HepG2 (cell line): Measurements from ENCODE around the gene BRCA1. TPM values are rescaled to one million over a fixed set of nuclear protein-coding genes. Genes with fewer than 3 reads are reported as not detected.

Experiments used
- ATF1 ChIP-seq: IDR thresholded peaks from 2 replicates; pipeline ENCODE4 v1.6.1; 2016; ENCODE audit warnings: mild to moderate bottlenecking, control low read depth
- CCDC6 ChIP-seq: sonication (generic); formaldehyde crosslinking; IDR thresholded peaks from 2 replicates; pipeline ENCODE4 v1.8.1; 2022; ENCODE audit warnings: mild to moderate bottlenecking, missing genetic modification reagents, moderate library complexity
- CEBPG ChIP-seq: IDR thresholded peaks from 2 replicates; pipeline ENCODE4 v1.6.1; 2016
- DDIT3 ChIP-seq: sonication (generic); formaldehyde crosslinking; IDR thresholded peaks from 2 replicates; pipeline ENCODE4 v1.4.0; 2020; ENCODE audit warnings: mild to moderate bottlenecking, missing genetic modification reagents
- EEA1 ChIP-seq: sonication (generic); formaldehyde crosslinking; IDR thresholded peaks from 2 replicates; pipeline ENCODE4 v1.5.1; 2020; ENCODE audit warnings: mild to moderate bottlenecking, missing genetic modification reagents, borderline replicate concordance
- FLYWCH1 ChIP-seq: sonication (generic); formaldehyde crosslinking; IDR thresholded peaks from 2 replicates; pipeline ENCODE4 v1.8.1; 2023; ENCODE audit warnings: mild to moderate bottlenecking, missing genetic modification reagents
- FOXA1 ChIP-seq, 2 experiments: fragments of 450-650 bp in 1 of 2; sonication (generic) in 1 of 2; formaldehyde crosslinking in 1 of 2; IDR thresholded peaks; 2 replicates each; pipeline versions ENCODE4 v1.4.0 to v1.6.1; 2016 to 2020; ENCODE audit warnings: missing genetic modification reagents in 1 of 2
- KAT7 ChIP-seq: IDR thresholded peaks from 2 replicates; pipeline ENCODE4 v1.6.1; 2018; ENCODE audit warnings: borderline replicate concordance, missing compliant biosample characterization
- MAFF ChIP-seq: IDR thresholded peaks from 2 replicates; pipeline ENCODE4 v1.6.1; 2011; ENCODE audit warnings: low read depth, low read length, improper control_type of control experiment
- NKX3-1 ChIP-seq: sonication (generic); formaldehyde crosslinking; IDR thresholded peaks from 2 replicates; pipeline ENCODE4 v1.5.0; 2020; ENCODE audit warnings: missing genetic modification reagents
- PHF21A ChIP-seq: sonication (generic); formaldehyde crosslinking; IDR thresholded peaks from 2 replicates; pipeline ENCODE4 v1.5.0; 2020; ENCODE audit warnings: mild to moderate bottlenecking, missing genetic modification reagents
- POGK ChIP-seq: sonication (generic); formaldehyde crosslinking; conservative IDR thresholded peaks from 2 replicates; pipeline ENCODE4 v1.8.0; 2022; ENCODE audit warnings: mild to moderate bottlenecking, moderate library complexity, missing genetic modification reagents
- SNAPC5 ChIP-seq: sonication (generic); formaldehyde crosslinking; IDR thresholded peaks from 2 replicates; pipeline ENCODE4 v1.8.1; 2023; ENCODE audit warnings: mild to moderate bottlenecking, missing genetic modification reagents, borderline replicate concordance
- SPEN ChIP-seq: sonication (generic); formaldehyde crosslinking; IDR thresholded peaks from 2 replicates; pipeline ENCODE4 v1.5.1; 2020; ENCODE audit warnings: low read depth, mild to moderate bottlenecking, missing genetic modification reagents
- ZMYM4 ChIP-seq: sonication (generic); formaldehyde crosslinking; IDR thresholded peaks from 2 replicates; pipeline ENCODE4 v1.8.1; 2023; ENCODE audit warnings: mild to moderate bottlenecking, missing genetic modification reagents
- ZNF431 ChIP-seq: sonication (generic); formaldehyde crosslinking; IDR thresholded peaks from 2 replicates; pipeline ENCODE4 v1.9.0; 2022; ENCODE audit warnings: missing genetic modification reagents, low read depth, mild to moderate bottlenecking, borderline replicate concordance
- ZNF501 ChIP-seq: sonication (generic); formaldehyde crosslinking; IDR thresholded peaks from 2 replicates; pipeline ENCODE4 v1.5.1; 2020; ENCODE audit warnings: mild to moderate bottlenecking, moderate library complexity, missing genetic modification reagents
- ZNF562 ChIP-seq: sonication (generic); formaldehyde crosslinking; IDR thresholded peaks from 2 replicates; pipeline ENCODE4 v1.8.0; 2022; ENCODE audit warnings: missing genetic modification reagents, borderline replicate concordance
- ZNF782 ChIP-seq: sonication (generic); formaldehyde crosslinking; IDR thresholded peaks from 2 replicates; pipeline ENCODE4 v1.4.0; 2020; ENCODE audit warnings: missing genetic modification reagents, mild to moderate bottlenecking, borderline replicate concordance
- ZNF839 ChIP-seq: sonication (generic); formaldehyde crosslinking; IDR thresholded peaks from 2 replicates; pipeline ENCODE4 v1.4.0; 2020; ENCODE audit warnings: missing genetic modification reagents, mild to moderate bottlenecking, borderline replicate concordance
- ZSCAN25 ChIP-seq: sonication (generic); formaldehyde crosslinking; IDR thresholded peaks from 2 replicates; pipeline ENCODE4 v1.8.0; 2022; ENCODE audit warnings: mild to moderate bottlenecking, missing genetic modification reagents
- polyA plus RNA-seq, 8 experiments: library from polyadenylated mRNA; depleted of rRNA in 3 of 8; stranded (reverse) in 7 of 8; unstranded in 1 of 8; fragments of >200 nt; fragmentation: Illumina TruSeq in 4 of 8; extraction: Trizol in 4 of 8; gene quantifications; 2 replicates each; pipeline versions ENCODE4 v1.2.1 to v1.2.3, GENCODE V29; 2011 to 2016; ENCODE audit warnings: low read depth in 4 of 8, missing spikeins in 1 of 8, mixed read lengths in 1 of 8; ENCODE audit not compliant: insufficient read depth in 1 of 8
- total RNA-seq, 5 experiments: library from RNA; depleted of rRNA; stranded (reverse); fragments of >200 nt; fragmentation: Illumina TruSeq; extraction: Trizol; gene quantifications; 2 replicates each; pipeline ENCODE4 v1.2.3, GENCODE V29; 2016; ENCODE audit warnings: low read depth in 1 of 5
- TF ChIP-seq, protein P1 (sequence below): sonication (generic); formaldehyde crosslinking; IDR thresholded peaks from 2 replicates; pipeline ENCODE4 v1.5.0; 2020; ENCODE audit warnings: missing genetic modification reagents
- TF ChIP-seq, protein P2 (sequence below): sonication (generic); formaldehyde crosslinking; IDR thresholded peaks from 2 replicates; pipeline ENCODE4 v1.4.0; 2020; ENCODE audit warnings: missing genetic modification reagents

The BRCA1 gene
- total and polyA plus RNA-seq, 2 of the 13 experiments (the other 11 are each of a cell fraction or from before 2014, with no cell fraction given): 13.3 to 37.5 TPM

DNA sequence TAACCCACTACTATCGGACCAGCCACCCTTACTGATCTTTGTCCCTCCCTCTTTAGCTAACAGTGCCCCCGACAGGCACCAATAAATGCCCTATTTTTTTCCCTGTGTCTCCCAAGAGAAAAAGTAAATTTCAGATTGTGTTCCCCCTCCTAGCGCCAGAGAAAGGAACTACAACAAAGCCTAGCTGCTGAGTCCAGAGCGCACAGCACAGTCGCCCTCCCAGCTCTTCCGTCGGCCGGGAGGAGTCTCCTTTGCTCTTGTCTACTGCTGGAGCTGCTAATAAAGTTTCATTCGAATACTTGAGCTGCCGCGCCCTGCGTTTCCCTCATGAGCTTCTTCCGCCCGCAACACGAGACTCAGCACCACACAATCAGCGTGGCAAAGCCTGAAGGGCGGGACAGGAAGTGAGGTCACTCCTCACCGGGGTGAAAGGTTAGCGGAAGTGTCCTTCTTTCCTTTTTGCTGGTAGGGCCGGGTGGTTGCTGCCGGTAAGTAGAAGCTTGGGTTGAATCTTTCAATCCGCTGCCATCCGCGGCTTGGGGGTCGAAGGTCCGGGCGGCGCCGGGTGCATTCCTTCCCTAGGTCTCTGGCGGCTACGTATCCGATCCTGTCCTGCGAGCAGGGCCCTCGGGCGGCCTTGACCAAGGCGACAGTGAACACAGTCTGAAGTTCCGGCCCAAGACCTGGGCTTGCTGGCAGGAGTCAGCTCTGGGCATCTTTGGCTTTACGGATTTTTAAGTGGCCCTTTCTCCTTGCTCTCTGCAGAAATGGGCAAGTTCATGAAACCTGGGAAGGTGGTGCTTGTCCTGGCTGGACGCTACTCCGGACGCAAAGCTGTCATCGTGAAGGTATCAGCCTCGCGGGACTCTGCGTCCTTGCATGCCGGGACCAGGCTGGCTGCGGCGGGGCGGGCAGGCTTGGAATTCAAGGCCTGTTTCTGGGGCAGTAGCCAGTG, 126.9 kb downstream of the BRCA1 start, which contains the start of gene RPL27 (continued):
- TF ChIP-seq MAFF (peak; percentile 54; the same call in 1 of the 2 replicates), SNAPC5 (CRISPR knock-in tag) (peak; percentile 90; the same call in 1 of the 2 replicates), ZNF501 (CRISPR knock-in tag) (peak; percentile 100), POGK (CRISPR knock-in tag) (peak; percentile 98), ZNF431 (peak; percentile 88; the same call in 1 of the 2 replicates), CCDC6 (CRISPR knock-in tag) (peak; percentile 93; the same call in 1 of the 2 replicates), SPEN (CRISPR knock-in tag) (peak; percentile 100), CEBPG (CRISPR knock-in tag) (peak; percentile 69), ZMYM4 (CRISPR knock-in tag) (peak; percentile 97), DDIT3 (CRISPR knock-in tag) (0 out of 2 replicates have a peak, but pooled peaks have one; percentile 34), ZNF782 (CRISPR knock-in tag) (peak; percentile 97; the same call in 1 of the 2 replicates), FLYWCH1 (peak; percentile 87; the same call in 1 of the 2 replicates), ZSCAN25 (CRISPR knock-in tag) (peak; percentile 70; the same call in 1 of the 2 replicates), NKX3-1 (CRISPR knock-in tag) (peak; percentile 62; the same call in 1 of the 2 replicates), KAT7 (peak; percentile 56), ZNF562 (no peak), PHF21A (CRISPR knock-in tag) (peak; percentile 96), ZNF839 (CRISPR knock-in tag) (peak; percentile 91; the same call in 1 of the 2 replicates), ATF1 (peak; percentile 98), FOXA1 (IDR thresholded peaks at IDR 0.05) (no peak), FOXA1 (CRISPR knock-in tag; IDR thresholded peaks at IDR 0.05) (peak; percentile 58; the same call in 1 of the 2 replicates), EEA1 (CRISPR knock-in tag) (peak; percentile 69; the same call in 1 of the 2 replicates)
- TF ChIP-seq, protein P1, sequence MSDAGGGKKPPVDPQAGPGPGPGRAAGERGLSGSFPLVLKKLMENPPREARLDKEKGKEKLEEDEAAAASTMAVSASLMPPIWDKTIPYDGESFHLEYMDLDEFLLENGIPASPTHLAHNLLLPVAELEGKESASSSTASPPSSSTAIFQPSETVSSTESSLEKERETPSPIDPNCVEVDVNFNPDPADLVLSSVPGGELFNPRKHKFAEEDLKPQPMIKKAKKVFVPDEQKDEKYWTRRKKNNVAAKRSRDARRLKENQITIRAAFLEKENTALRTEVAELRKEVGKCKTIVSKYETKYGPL: no peak
- TF ChIP-seq, protein P2, sequence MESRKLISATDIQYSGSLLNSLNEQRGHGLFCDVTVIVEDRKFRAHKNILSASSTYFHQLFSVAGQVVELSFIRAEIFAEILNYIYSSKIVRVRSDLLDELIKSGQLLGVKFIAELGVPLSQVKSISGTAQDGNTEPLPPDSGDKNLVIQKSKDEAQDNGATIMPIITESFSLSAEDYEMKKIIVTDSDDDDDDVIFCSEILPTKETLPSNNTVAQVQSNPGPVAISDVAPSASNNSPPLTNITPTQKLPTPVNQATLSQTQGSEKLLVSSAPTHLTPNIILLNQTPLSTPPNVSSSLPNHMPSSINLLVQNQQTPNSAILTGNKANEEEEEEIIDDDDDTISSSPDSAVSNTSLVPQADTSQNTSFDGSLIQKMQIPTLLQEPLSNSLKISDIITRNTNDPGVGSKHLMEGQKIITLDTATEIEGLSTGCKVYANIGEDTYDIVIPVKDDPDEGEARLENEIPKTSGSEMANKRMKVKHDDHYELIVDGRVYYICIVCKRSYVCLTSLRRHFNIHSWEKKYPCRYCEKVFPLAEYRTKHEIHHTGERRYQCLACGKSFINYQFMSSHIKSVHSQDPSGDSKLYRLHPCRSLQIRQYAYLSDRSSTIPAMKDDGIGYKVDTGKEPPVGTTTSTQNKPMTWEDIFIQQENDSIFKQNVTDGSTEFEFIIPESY: peak; percentile 91
